Measurements from ENCODE around the gene RGS6. TPM values are rescaled to one million over a fixed set of nuclear protein-coding genes. Genes with fewer than 3 reads are reported as not detected.
A peak's percentile ranks its signal among the peaks of the same experiment; 100 is the strongest.

The RGS6 gene
- total RNA-seq, 1 donor from 2014 or later: 26.1 TPM

DNA sequence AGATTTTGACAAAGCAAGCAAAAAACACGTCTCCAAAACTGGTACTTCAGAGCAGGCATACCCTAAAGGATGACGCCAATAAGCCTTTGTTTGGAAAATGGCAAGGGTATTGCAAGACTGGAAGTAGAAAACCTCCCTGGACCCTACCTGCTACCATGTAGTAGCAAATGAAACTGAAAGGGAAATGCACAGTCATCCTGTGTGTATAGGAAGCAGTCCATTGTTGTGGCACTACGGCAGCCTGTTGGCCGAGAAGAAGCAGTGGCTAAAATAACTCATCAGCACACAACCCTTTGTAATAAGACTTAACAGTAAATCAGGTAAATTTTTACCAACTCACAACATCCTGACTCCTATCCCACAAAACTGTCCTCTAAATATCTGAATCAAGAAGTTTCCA lies 386.4 kb downstream of the RGS6 start:
- no peak for ATAC-seq (ENCODE audit: poor library complexity)
- intact Hi-C loops (cut with DNase I): no loop called here
- DNase-seq: no peak

DNA sequence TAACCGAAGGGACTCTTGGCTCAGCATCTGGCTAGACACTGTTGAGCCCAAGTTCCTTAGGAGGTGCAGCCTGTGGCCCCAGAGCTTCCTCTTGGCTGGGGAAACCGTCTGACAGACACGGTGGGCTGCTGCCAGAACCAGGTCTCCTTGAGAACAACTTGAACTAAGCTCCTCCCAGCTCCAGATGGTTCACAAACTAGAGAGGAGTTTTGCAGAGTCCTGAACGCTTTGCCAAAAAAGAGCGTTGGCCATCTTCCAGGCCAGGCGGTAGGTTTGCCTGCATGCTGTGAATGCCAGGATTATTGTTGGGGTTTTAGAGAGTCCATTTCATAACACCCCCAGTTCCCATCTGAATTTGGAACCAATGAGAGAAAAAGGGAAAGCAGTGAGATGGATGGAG lies 399.8 kb downstream of the RGS6 start:
- ATAC-seq (ENCODE audit: poor library complexity): peak; percentile 49
- no peak for DNase-seq
- intact Hi-C loops (cut with DNase I): no loop called here

- ATAC-seq (ENCODE audit: poor library complexity) (no peak), DNase-seq (no peak)
- intact Hi-C loops (cut with DNase I): no loop called here
Measured at GRCh38 chr14:72332871-72333270, 400.6 kb downstream of the RGS6 start.

DNA sequence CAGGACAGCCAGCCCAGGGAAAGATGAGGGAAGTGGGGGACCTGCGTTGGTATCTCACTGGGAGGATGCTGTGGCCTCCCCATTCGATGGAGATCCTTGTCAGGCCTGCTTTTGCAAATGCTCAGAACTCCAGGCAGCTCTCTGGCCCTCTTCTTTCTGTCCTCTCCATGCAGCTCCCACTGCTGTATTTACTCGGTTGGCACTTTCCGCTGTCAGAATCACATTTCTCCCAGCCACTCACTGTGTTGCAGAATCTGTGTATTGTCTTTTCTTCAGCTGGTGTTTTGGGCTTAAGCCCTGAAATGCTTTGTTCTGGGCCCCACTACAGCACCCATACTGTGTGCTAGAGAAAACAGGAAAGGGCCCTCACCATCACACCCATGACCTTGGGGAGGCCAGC lies 401.1 kb downstream of the RGS6 start:
- intact Hi-C loops (cut with DNase I): no loop called here
- ATAC-seq (ENCODE audit: poor library complexity): no peak
- DNase-seq: no peak

- no peak for DNase-seq
- intact Hi-C loops (cut with DNase I): no loop called here
- ATAC-seq (ENCODE audit: poor library complexity): no peak
Measured at GRCh38 chr14:72336311-72336980, 404.2 kb downstream of the RGS6 start.

DNA sequence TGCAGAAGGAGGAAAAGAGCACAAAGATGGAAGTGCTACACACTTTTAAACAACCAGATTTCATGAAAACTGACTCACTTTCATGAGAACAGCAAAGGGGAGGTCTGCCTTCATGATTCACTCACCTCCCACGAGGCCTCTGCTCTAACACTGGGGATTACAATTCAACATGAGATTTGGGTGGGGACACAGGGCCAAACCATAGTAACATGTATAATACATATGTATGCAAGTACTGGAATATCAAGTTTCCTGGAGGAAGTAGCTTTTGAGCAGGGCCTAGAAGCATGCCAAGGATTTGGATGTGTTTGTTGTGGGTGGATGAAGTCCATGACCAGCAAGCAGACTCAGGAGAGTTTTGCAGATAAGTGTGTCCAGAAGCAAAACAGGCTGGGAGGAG lies 409.0 kb downstream of the RGS6 start:
- intact Hi-C loops (cut with DNase I): no loop called here
- ATAC-seq (ENCODE audit: poor library complexity) (no peak), DNase-seq (no peak)

GRCh38 chr14:72341686-72342085 lies 409.5 kb downstream of the RGS6 start:
- ATAC-seq (ENCODE audit: poor library complexity): no peak
- intact Hi-C loops (cut with DNase I): no loop called here
- no peak for DNase-seq

GRCh38 chr14:72347118-72347517 lies 414.9 kb downstream of the RGS6 start:
- intact Hi-C loops (cut with DNase I): no loop called here
- DNase-seq (no peak), ATAC-seq (ENCODE audit: poor library complexity) (no peak)

- intact Hi-C loops (cut with DNase I): no loop called here
- no peak for ATAC-seq (ENCODE audit: poor library complexity)
- no peak for DNase-seq
Measured at GRCh38 chr14:72350215-72350614, 418.0 kb downstream of the RGS6 start.

DNA sequence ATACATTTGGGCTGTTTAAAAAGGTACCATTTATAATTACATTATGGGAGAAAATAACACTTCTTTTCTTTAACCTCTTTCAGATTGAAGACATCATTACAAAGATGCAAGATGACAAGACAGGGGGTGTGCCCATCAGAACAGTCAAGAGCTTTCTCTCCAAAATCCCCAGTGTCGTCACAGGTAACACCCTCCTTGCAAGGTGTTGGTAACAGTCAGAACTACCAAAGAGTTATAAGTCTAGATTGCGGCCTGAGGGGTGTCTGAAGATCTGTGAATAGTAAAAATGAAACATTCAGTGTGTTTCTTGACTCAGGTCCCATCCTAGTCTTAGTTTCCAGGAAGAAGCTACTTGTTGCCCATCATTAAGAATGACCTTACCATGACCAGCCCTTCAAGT lies 419.8 kb downstream of the RGS6 start:
- no peak for ATAC-seq (ENCODE audit: poor library complexity)
- intact Hi-C loops (cut with DNase I): no loop called here
- DNase-seq: no peak

DNA sequence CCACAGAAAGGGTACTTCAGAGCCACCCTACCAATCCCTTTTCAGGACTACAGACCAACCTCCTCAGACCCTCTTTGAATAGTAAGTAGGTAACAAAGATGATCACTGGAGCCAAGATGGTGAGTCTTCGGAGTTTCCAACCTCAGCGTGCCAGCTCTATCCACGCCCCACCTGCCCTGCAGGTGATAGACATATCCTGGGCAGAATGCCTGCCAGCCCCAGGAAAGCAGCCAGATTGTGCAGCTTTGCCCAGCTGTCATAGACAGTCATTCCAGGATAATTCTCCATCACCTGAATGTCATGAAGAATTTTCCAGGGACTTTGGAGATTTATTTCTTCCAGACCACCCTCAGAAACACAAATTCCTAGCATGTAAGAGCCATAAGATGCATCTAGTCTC lies 434.4 kb downstream of the RGS6 start:
- no peak for DNase-seq
- no peak for ATAC-seq (ENCODE audit: poor library complexity)
- intact Hi-C loops (cut with DNase I): no loop called here

DNA sequence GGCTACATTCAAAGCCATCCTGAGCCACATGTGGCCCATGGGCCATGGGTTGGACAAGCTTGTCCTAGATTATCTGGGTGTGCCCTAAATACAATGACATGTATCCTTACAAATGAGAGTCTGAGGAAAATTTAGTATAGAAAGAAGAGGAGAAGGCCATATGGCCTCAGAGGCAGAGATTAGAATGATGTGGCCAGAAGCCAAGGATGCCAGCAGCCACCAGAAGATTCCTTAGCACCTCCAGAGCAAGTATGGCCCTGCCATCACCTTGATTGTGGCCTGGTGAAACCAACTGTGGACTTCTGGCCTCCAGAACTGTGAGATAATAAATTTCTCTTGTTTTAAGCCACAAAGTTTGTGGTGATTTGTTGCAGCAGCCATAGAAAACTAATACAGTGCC lies 436.9 kb downstream of the RGS6 start:
- DNase-seq (no peak), ATAC-seq (ENCODE audit: poor library complexity) (no peak)
- intact Hi-C loops (cut with DNase I): no loop called here

- intact Hi-C loops (cut with DNase I): no loop called here
- ATAC-seq (ENCODE audit: poor library complexity): no peak
- DNase-seq: no peak
Measured at GRCh38 chr14:72377016-72377415, 444.8 kb downstream of the RGS6 start.

- intact Hi-C loops (cut with DNase I): no loop called here
- ATAC-seq (ENCODE audit: poor library complexity) (no peak), DNase-seq (no peak)
Measured at GRCh38 chr14:72380456-72380855, 448.2 kb downstream of the RGS6 start.

GRCh38 chr14:72383865-72384264 lies 451.6 kb downstream of the RGS6 start:
- DNase-seq: no peak
- no peak for ATAC-seq (ENCODE audit: poor library complexity)
- intact Hi-C loops (cut with DNase I): no loop called here

GRCh38 chr14:72387726-72388125 lies 455.5 kb downstream of the RGS6 start:
- DNase-seq (no peak), ATAC-seq (ENCODE audit: poor library complexity) (no peak)
- intact Hi-C loops (cut with DNase I): no loop called here

- ATAC-seq (ENCODE audit: poor library complexity) (peak; percentile 73), DNase-seq (no peak)
- intact Hi-C loops (cut with DNase I): no loop called here
Measured at GRCh38 chr14:72389200-72389599, 457.0 kb downstream of the RGS6 start.

DNA sequence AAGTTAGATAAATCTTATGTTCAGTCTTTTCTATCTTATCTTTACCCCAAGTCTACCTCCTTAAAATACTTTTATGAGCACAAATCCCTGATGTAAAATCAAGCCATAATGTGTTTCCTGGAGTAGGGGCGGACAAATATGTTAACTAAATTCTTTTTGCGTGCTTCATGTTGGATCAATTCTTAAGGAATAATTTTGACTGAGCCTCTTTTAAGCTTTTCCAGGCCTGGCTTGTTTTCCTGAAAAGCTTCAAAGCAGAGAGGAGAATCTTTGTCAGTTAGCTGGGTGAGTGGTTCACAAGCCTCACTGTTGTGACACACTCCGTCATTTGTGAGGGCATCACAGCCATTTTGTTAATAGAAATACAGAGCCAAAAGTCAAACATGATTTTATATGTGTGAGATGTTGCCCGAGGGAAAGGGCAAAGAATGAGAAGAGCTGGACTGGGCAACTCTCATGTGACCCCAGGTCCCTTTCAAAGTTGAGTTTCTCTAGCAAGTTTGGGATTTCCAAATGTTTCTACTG lies 468.9 kb downstream of the RGS6 start:
- ATAC-seq (ENCODE audit: poor library complexity) (no peak), DNase-seq (no peak)
- intact Hi-C loops (cut with DNase I): no loop called here

GRCh38 chr14:72401632-72402376 lies 469.6 kb downstream of the RGS6 start:
- intact Hi-C loops (cut with DNase I): no loop called here
- no peak for ATAC-seq (ENCODE audit: poor library complexity)

DNA sequence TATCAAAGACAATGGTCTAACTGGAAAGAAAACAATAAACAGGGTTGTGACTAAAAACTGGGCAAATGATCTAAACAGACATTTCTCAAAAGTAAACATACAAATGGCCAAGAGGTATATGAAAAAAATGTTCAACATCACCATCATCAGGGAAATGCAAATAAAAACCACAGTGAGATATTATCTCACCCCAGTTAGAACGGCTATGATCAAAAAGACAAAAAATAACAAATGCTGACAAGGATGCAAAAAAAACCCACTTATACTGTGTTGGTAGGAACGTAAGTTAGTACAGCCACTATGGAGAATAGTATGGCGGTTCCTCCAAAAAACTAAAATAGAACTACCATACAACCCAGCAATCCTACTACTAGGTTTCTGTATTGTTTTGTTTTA lies 470.1 kb downstream of the RGS6 start:
- intact Hi-C loops (cut with DNase I): no loop called here
- no peak for ATAC-seq (ENCODE audit: poor library complexity)

More at GRCh38 chr14:72401632-72402376, 469.6 kb downstream of the RGS6 start:
- no peak for DNase-seq

More for the DNA sequence above, 470.1 kb downstream of the RGS6 start:
- no peak for DNase-seq

Data from Right ventricle myocardium superior (tissue), 1 donor.